IMR-90 (cell line): ENCODE results near the gene FAM168A. TPM values are rescaled to one million over a fixed set of nuclear protein-coding genes. Genes with fewer than 3 reads are reported as not detected.

Experiments
- ATAC-seq: fragments of 200-7000 bp; cut with Tn5 transposase; 2 replicates; pipeline ENCODE4 v1.9.1; 2020; ENCODE audit warnings: low read depth, mild to moderate bottlenecking, moderate library complexity
- BruUV-seq: library from RNA; stranded (reverse); fragments of 400-500 nt; replicated peaks from 2 replicates; lab custom pipeline; 2021; lab: Mats Ljungman, UMichigan
- CTCF ChIA-PET: fragments of 300-600 bp; formaldehyde crosslinking; extraction: SDS; loops from one replicate; lab custom pipeline; 2021; ENCODE audit warnings: antibody characterized with exemption; lab: Yijun Ruan, JAX
- POLR2A ChIA-PET: fragments of 300-600 bp; sonication (Branson Sonifier 250); formaldehyde crosslinking; loops from one replicate; lab custom pipeline; 2022; ENCODE audit warnings: antibody characterized with exemption; ENCODE audit not compliant: unreplicated experiment; lab: Charles Lee
- DNase-seq: peaks from one replicate; pipeline ENCODE4 v3.0.0; 2013
- H2AFZ ChIP-seq: replicated peaks from 2 replicates; pipeline ENCODE3; 2013; ENCODE audit warnings: low read length, mild to moderate bottlenecking; ENCODE audit not compliant: poor library complexity
- H2AK5ac ChIP-seq: 2 replicates; pipeline ENCODE4 v1.6.1; 2013; ENCODE audit warnings: low read depth, low read length, inconsistent platforms
- H2AK9ac ChIP-seq: replicated peaks from 2 replicates; pipeline ENCODE3; 2013; ENCODE audit warnings: mild to moderate bottlenecking, low read depth, low read length, moderate library complexity; ENCODE audit not compliant: poor library complexity
- H2BK120ac ChIP-seq: 2 replicates; pipeline ENCODE4 v1.6.1; 2013; ENCODE audit warnings: low read depth, low read length, inconsistent platforms
- H2BK15ac ChIP-seq: 3 replicates; pipeline ENCODE4 v1.6.1; 2013; ENCODE audit warnings: low read depth, low read length, inconsistent platforms
- H2BK20ac ChIP-seq: 2 replicates; pipeline ENCODE4 v1.6.1; 2013; ENCODE audit warnings: low read depth, mild to moderate bottlenecking, inconsistent platforms, low read length, moderate library complexity
- H2BK5ac ChIP-seq: 2 replicates; pipeline ENCODE4 v1.6.1; 2013; ENCODE audit warnings: mild to moderate bottlenecking, low read depth, low read length, inconsistent platforms; ENCODE audit not compliant: poor library complexity, severe bottlenecking
- H3K14ac ChIP-seq: replicated peaks from 2 replicates; pipeline ENCODE4 v1.6.1; 2013; ENCODE audit warnings: low read depth, low read length, inconsistent platforms
- H3K18ac ChIP-seq: 2 replicates; pipeline ENCODE4 v1.6.1; 2013; ENCODE audit warnings: low read depth, low read length, control low read depth
- H3K23ac ChIP-seq: 2 replicates; pipeline ENCODE4 v1.6.1; 2013; ENCODE audit warnings: low read depth, low read length, inconsistent platforms
- H3K27ac ChIP-seq: 2 replicates; pipeline ENCODE4 v1.5.1; 2013; ENCODE audit warnings: mild to moderate bottlenecking, control low read depth, low read length; ENCODE audit not compliant: insufficient read depth
- H3K27me3 ChIP-seq: 2 replicates; pipeline ENCODE4 v1.6.1; 2013; ENCODE audit warnings: low read length; ENCODE audit not compliant: control insufficient read depth, insufficient read depth
- H3K36me3 ChIP-seq: 2 replicates; pipeline ENCODE4 v1.6.1; 2013; ENCODE audit warnings: low read length, mixed read lengths; ENCODE audit not compliant: control insufficient read depth, insufficient read depth
- H3K4ac ChIP-seq: 2 replicates; pipeline ENCODE4 v1.6.1; 2013; ENCODE audit warnings: low read depth, low read length, inconsistent platforms
- H3K4me1 ChIP-seq: 2 replicates; pipeline ENCODE4 v1.6.1; 2013; ENCODE audit warnings: low read length, mixed read lengths; ENCODE audit not compliant: control insufficient read depth, insufficient read depth
- H3K4me2 ChIP-seq: 2 replicates; pipeline ENCODE4 v1.6.1; 2013; ENCODE audit warnings: low read depth, mild to moderate bottlenecking, control low read depth, low read length, moderate library complexity
- H3K4me3 ChIP-seq: 2 replicates; pipeline ENCODE4 v1.5.1; 2013; ENCODE audit warnings: low read depth, mild to moderate bottlenecking, control low read depth, low read length, moderate library complexity; ENCODE audit not compliant: insufficient read depth
- H3K56ac ChIP-seq: 2 replicates; pipeline ENCODE4 v1.6.1; 2013; ENCODE audit warnings: low read length, inconsistent platforms; ENCODE audit not compliant: insufficient read depth; ENCODE audit errors: extremely low read depth
- H3K79me1 ChIP-seq, 2 experiments: 2 replicates each; pipeline ENCODE4 v1.6.1; 2013; ENCODE audit warnings: low read length in 2 of 2, inconsistent platforms in 1 of 2, low read depth in 1 of 2
- H3K9ac ChIP-seq: 2 replicates; pipeline ENCODE4 v1.6.1; 2013; ENCODE audit warnings: low read depth, low read length, control low read depth
- H3K9me1 ChIP-seq: 2 replicates; pipeline ENCODE4 v1.6.1; 2013; ENCODE audit warnings: low read length, inconsistent platforms; ENCODE audit not compliant: insufficient read depth
- H3K9me3 ChIP-seq: 2 replicates; pipeline ENCODE4 v1.6.1; 2013; ENCODE audit warnings: low read length; ENCODE audit not compliant: control insufficient read depth, insufficient read depth
- H4K20me1 ChIP-seq: 2 replicates; pipeline ENCODE4 v1.6.1; 2013; ENCODE audit warnings: low read length, inconsistent platforms; ENCODE audit not compliant: insufficient read depth
- H4K5ac ChIP-seq: 2 replicates; pipeline ENCODE4 v1.6.1; 2013; ENCODE audit warnings: mild to moderate bottlenecking, low read depth, low read length, control low read depth
- H4K8ac ChIP-seq, 2 experiments: 2 replicates each; pipeline ENCODE4 v1.6.1; 2013; ENCODE audit warnings: low read depth in 2 of 2, low read length in 2 of 2, control low read depth in 1 of 2, inconsistent platforms in 1 of 2
- H4K91ac ChIP-seq: 2 replicates; pipeline ENCODE4 v1.6.1; 2013; ENCODE audit warnings: low read depth, low read length, inconsistent platforms; ENCODE audit not compliant: insufficient read depth
- POLR2A ChIP-seq: IDR thresholded peaks from 2 replicates; pipeline ENCODE4 v1.6.1; 2012; ENCODE audit warnings: mild to moderate bottlenecking, low read depth, low read length
- RAD21 ChIP-seq: IDR thresholded peaks from 2 replicates; pipeline ENCODE4 v1.6.1; 2012; ENCODE audit warnings: low read length, improper control_type of control experiment
- SMC3 ChIP-seq: fragments of 150-350 bp; IDR thresholded peaks from 2 replicates; pipeline ENCODE4 v1.6.1; 2016; ENCODE audit warnings: low read depth, mild to moderate bottlenecking, antibody characterized with exemption, low read length, moderate library complexity
- WGBS, 2 experiments: methylation state at CpG; one replicate each; pipeline versions ENCODE4 v1.1.5 to v1.1.7; 2013; ENCODE audit warnings: missing lambda C conversion rate in 2 of 2; ENCODE audit not compliant: insufficient read length in 1 of 2; ENCODE audit errors: extremely low coverage in 2 of 2; 5-methylcytosine and 5-hydroxymethylcytosine counted together
- dilution Hi-C: fragments of 300-500 bp; cut with HindIII; formaldehyde crosslinking; loops from one replicate; pipeline ENCODE4 v1.14.3; 2018; ENCODE audit warnings: low sequenced_read_pairs; ENCODE audit not compliant: unreplicated experiment
- in situ Hi-C: fragments of 300-500 bp; cut with MboI; formaldehyde crosslinking; loops from 3 replicates; pipeline ENCODE4 v1.14.3; 2019; ENCODE audit warnings: low sequenced_read_pairs, inconsistent platforms, mixed read lengths
- intact Hi-C: fragments of 100-400 bp; cut with micrococcal nuclease; formaldehyde crosslinking; loops from 2 replicates; pipeline ENCODE4 v1.10.0; 2022
- polyA plus RNA-seq, 3 experiments: library from polyadenylated mRNA; depleted of rRNA; stranded (reverse); fragments of >200 nt; gene quantifications; 2 replicates each; pipeline ENCODE4 v1.2.3, GENCODE V29; 2012; ENCODE audit warnings: low replicate concordance in 1 of 3
- total RNA-seq: library from RNA; depleted of rRNA; stranded (reverse); fragments of >200 nt; gene quantifications from 2 replicates; pipeline ENCODE4 v1.2.3, GENCODE V29; 2012

The FAM168A gene
- total and polyA plus RNA-seq, 2 of the 4 experiments (the other 2 are of a cell fraction), result 13.1 to 22.8 TPM

- Histone ChIP-seq H2AK9ac (peak overlapping the region; percentile 74), H3K56ac (no peak overlapping the region), H4K91ac (no peak overlapping the region), H3K27ac (no peak overlapping the region), H2BK120ac (no peak overlapping the region), H2AFZ (no peak overlapping the region), H3K23ac (no peak overlapping the region), H3K4me3 (no peak overlapping the region), H3K4me1 (peaks cover 6% of the 10 kb centered on the region; the same call in 1 of the 2 replicates), H3K4me2 (no peak overlapping the region), H4K20me1 (peaks cover 17% of the 10 kb centered on the region; the same call in 1 of the 2 replicates), H3K36me3 (peaks cover 6% of the 10 kb centered on the region), H2AK5ac (no peak overlapping the region), H2BK5ac (no peak overlapping the region), H3K9me3 (no peaks in the 10 kb centered on the region), H3K4ac (no peak overlapping the region), H3K9me1 (peaks cover 3% of the 10 kb centered on the region; the same call in 1 of the 2 replicates), H3K9ac (no peak overlapping the region), H3K27me3 (no peaks in the 10 kb centered on the region), H3K79me1 (peaks cover 11 to 25% of the 10 kb centered on the region in 2 experiments; a peak in 3 of 4 replicates), H3K14ac (no peak overlapping the region), H3K18ac (no peak overlapping the region), H4K5ac (no peak overlapping the region), H2BK20ac (no peak overlapping the region), H2BK15ac (no peak overlapping the region), H4K8ac (no peak overlapping the region)
- CTCF ChIA-PET, result no interaction called here
- no CpG with 5 or more reads among the region's 4 CpGs for WGBS, 2 experiments
- TF ChIP-seq RAD21 (no peak), SMC3 (no peak), POLR2A (no peak)
- in situ Hi-C loops, result no loop called here
- ATAC-seq, result no peak
- no peak for DNase-seq
- POLR2A ChIA-PET, result no interaction called here
- dilution Hi-C loops, result no loop called here
- intact Hi-C loops, result no loop called here
- BruUV-seq, result no TSS peak
These were observed 223.8 kb downstream of the FAM168A start for GRCh38 chr11:73374151-73374550.
